Loucy (cell line): ENCODE results near the gene TENM4.
"Not testable (repeated sequence)": the region's sequence is repeated elsewhere in the genome, so short reads cannot be mapped to it uniquely, and the experiment has no call there.

ENCODE experiments used
- H2AFZ ChIP-seq: fragments of 200-600 bp; sonication (generic); 2 replicates; pipeline ENCODE4 v1.6.0; 2016; ENCODE audit warnings: antibody characterized with exemption, mild to moderate bottlenecking, low read length, moderate library complexity
- H3F3A ChIP-seq: fragments of 200-600 bp; 2 replicates; pipeline ENCODE4 v1.6.0; 2016; ENCODE audit warnings: antibody characterized with exemption, low read depth, mild to moderate bottlenecking
- H3K27me3 ChIP-seq: fragments of 200-600 bp; sonication (generic); 2 replicates; pipeline ENCODE4 v1.6.1; 2014; ENCODE audit warnings: low read length, mild to moderate bottlenecking; ENCODE audit not compliant: insufficient read depth, poor library complexity, severe bottlenecking
- H3K36me3 ChIP-seq: fragments of 200-600 bp; sonication (generic); 2 replicates; pipeline ENCODE4 v1.6.1; 2016; ENCODE audit warnings: low read length; ENCODE audit not compliant: insufficient read depth
- H3K4me1 ChIP-seq: fragments of 200-600 bp; sonication (generic); 2 replicates; pipeline ENCODE4 v1.5.1; 2014; ENCODE audit warnings: low read length, mild to moderate bottlenecking; ENCODE audit not compliant: insufficient read depth, poor library complexity, severe bottlenecking
- H3K4me2 ChIP-seq: fragments of 200-600 bp; sonication (generic); 2 replicates; pipeline ENCODE4 v1.6.0; 2014; ENCODE audit warnings: antibody characterized with exemption, low read length, low read depth, mild to moderate bottlenecking; ENCODE audit not compliant: poor library complexity, severe bottlenecking
- H3K4me3 ChIP-seq: fragments of 200-600 bp; sonication (generic); 2 replicates; pipeline ENCODE4 v1.5.1; 2014; ENCODE audit warnings: low read length, mild to moderate bottlenecking, mixed read lengths; ENCODE audit not compliant: poor library complexity, severe bottlenecking
- H3K79me2 ChIP-seq: fragments of 200-600 bp; sonication (generic); 2 replicates; pipeline ENCODE4 v1.6.1; 2014; ENCODE audit warnings: low read length; ENCODE audit not compliant: insufficient read depth
- H3K9ac ChIP-seq: fragments of 200-600 bp; sonication (generic); 2 replicates; pipeline ENCODE4 v1.6.0; 2014; ENCODE audit warnings: mild to moderate bottlenecking, low read depth, low read length, moderate library complexity; ENCODE audit not compliant: poor library complexity, severe bottlenecking
- H3K9me2 ChIP-seq: fragments of 200-600 bp; sonication (generic); replicated peaks from 2 replicates; pipeline ENCODE4 v1.6.1; 2016; ENCODE audit warnings: low read depth, low read length, mixed read lengths
- H3K9me3 ChIP-seq: fragments of 200-600 bp; sonication (generic); 2 replicates; pipeline ENCODE4 v1.6.1; 2014; ENCODE audit warnings: mild to moderate bottlenecking, antibody characterized with exemption, low read length, low read depth; ENCODE audit not compliant: insufficient read depth
- H4K20me1 ChIP-seq: fragments of 200-600 bp; sonication (generic); 2 replicates; pipeline ENCODE4 v1.6.0; 2014; ENCODE audit warnings: antibody characterized with exemption, low read length, mild to moderate bottlenecking; ENCODE audit not compliant: insufficient read depth, poor library complexity, severe bottlenecking
- EZH2phosphoT487 ChIP-seq: fragments of 200-600 bp; IDR thresholded peaks from 2 replicates; pipeline ENCODE4 v1.6.1; 2018; ENCODE audit warnings: antibody characterized with exemption, mild to moderate bottlenecking, moderate library complexity, borderline replicate concordance
- TF ChIP-seq, protein P1 (sequence below): fragments of 200-600 bp; sonication (generic); conservative IDR thresholded peaks from 2 replicates; pipeline ENCODE4 v1.5.1; 2014; ENCODE audit warnings: mild to moderate bottlenecking, antibody characterized with exemption, low read length

The TENM4 gene

DNA sequence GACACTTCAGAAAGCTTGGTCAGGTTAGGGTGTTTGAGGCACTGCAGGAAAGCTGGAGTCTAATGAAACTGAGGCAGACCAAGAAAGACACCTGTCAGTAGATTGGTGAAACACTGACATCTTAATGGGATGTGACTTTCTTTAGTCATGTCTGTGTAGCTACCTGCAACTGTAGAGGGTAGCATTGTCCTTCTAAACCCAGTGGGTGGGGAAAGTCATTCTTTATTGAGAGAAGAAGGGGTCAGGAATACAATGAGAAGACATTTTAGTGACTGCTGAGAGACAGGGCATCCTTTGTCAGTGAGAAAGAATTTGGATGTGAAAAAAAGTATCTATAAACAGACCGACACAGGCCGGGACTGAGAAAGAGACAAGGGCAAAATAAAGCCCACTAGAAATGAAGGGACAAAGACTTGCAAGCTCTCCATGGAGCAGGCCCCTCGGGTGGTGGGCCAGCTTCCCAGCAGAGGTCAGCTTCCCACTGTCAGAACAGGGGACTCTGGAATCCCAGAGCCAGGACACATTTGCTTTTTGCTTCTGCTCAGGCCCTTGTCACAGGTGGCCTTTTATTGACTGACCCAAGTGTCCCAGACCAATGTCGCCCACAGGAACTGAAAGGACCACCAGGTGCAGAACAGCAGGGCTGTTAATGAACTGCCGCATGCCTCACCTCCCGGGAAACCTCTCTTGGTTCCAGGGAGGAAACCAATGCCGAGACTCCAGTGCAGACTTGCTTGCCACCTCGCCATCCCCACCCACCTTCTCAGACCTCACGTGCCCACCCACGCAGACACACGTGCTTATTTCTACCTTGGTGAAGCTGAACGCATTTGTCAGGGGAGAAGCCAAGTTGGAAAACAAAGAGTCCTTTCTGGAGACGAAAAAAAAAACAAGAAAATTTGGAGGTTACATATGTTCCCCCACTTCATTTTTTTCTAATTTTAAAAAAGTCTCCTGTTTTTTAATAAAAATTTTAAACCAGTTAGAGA lies 212.8 kb downstream of the TENM4 start:
- Histone ChIP-seq H3K4me3 (no peak overlapping the region), H3K9me2 (no peaks in the 10 kb centered on the region), H3K4me2 (no peak overlapping the region), H3K79me2 (no peaks in the 10 kb centered on the region), H3K4me1 (no peaks in the 10 kb centered on the region), H3K9ac (no peak overlapping the region), H3K27me3 (no peaks in the 10 kb centered on the region), H4K20me1 (no peaks in the 10 kb centered on the region), H3K9me3 (no peaks in the 10 kb centered on the region), H2AFZ (no peak overlapping the region), H3K36me3 (no peaks in the 10 kb centered on the region), H3F3A (no peaks in the 10 kb centered on the region)
- TF ChIP-seq, protein P1, sequence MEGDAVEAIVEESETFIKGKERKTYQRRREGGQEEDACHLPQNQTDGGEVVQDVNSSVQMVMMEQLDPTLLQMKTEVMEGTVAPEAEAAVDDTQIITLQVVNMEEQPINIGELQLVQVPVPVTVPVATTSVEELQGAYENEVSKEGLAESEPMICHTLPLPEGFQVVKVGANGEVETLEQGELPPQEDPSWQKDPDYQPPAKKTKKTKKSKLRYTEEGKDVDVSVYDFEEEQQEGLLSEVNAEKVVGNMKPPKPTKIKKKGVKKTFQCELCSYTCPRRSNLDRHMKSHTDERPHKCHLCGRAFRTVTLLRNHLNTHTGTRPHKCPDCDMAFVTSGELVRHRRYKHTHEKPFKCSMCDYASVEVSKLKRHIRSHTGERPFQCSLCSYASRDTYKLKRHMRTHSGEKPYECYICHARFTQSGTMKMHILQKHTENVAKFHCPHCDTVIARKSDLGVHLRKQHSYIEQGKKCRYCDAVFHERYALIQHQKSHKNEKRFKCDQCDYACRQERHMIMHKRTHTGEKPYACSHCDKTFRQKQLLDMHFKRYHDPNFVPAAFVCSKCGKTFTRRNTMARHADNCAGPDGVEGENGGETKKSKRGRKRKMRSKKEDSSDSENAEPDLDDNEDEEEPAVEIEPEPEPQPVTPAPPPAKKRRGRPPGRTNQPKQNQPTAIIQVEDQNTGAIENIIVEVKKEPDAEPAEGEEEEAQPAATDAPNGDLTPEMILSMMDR, result no peak
- no peak for TF ChIP-seq EZH2phosphoT487

DNA sequence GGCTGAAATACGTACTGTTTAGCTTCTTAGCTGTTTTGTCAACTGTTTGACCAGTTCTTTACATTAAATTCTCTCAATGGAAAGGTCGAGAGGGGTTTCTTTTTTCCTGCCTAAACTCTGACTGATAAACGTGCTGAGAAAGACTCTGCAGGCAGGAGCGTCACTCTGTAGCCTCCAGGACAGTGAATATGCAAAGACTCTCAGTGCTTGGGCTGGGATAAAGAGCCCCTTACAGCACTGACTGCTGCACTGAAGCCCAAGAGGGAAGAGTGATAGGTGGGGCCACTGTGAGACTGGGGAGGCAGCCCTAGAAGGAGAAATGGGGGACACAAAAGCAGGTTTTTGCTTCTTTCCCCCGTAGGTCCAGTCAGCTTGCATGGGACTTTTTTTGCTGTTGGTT lies 213.5 kb downstream of the TENM4 start:
- H4K20me1 ChIP-seq, result no peaks in the 10 kb centered on the region
- no peaks in the 10 kb centered on the region for H3K36me3 ChIP-seq
- H3F3A ChIP-seq, result no peaks in the 10 kb centered on the region
- H3K79me2 ChIP-seq, result no peaks in the 10 kb centered on the region
- H3K9ac ChIP-seq, result no peak overlapping the region
- TF ChIP-seq EZH2phosphoT487, result no peak
- TF ChIP-seq, protein P1, result no peak
- H3K4me1 ChIP-seq, result no peaks in the 10 kb centered on the region
- no peaks in the 10 kb centered on the region for H3K9me3 ChIP-seq
- no peak overlapping the region for H3K4me2 ChIP-seq
- H2AFZ ChIP-seq, result no peak overlapping the region
- H3K4me3 ChIP-seq, result no peak overlapping the region
- no peaks in the 10 kb centered on the region for H3K9me2 ChIP-seq
- no peaks in the 10 kb centered on the region for H3K27me3 ChIP-seq

DNA sequence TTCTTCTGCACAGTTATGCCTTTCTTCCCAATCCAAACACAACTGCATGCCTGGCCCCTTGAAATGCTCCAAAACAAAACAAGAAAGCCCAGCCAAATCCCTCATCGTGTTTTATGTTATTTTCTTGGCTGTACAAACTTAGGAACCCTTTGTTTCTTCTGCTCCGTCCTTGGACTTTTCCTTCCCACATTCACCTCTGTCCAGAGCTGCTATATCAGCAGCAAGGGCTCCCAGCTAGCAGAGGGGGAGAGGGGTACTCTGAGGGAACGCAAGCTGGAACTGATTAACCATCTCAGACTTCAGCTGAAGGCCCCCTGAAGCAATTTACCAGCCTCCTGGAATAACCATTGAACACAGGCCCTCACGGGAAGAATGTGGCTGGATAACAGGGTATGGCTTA lies 214.7 kb downstream of the TENM4 start:
- no peaks in the 10 kb centered on the region for H3K79me2 ChIP-seq
- no peaks in the 10 kb centered on the region for H3K27me3 ChIP-seq
- no peaks in the 10 kb centered on the region for H3K9me2 ChIP-seq
- no peaks in the 10 kb centered on the region; the same call in 1 of the 2 replicates for H3K9me3 ChIP-seq
- no peak overlapping the region for H3K4me2 ChIP-seq
- H3F3A ChIP-seq, result no peaks in the 10 kb centered on the region
- H3K36me3 ChIP-seq, result no peaks in the 10 kb centered on the region
- no peaks in the 10 kb centered on the region for H4K20me1 ChIP-seq
- no peak for TF ChIP-seq EZH2phosphoT487
- no peak overlapping the region for H2AFZ ChIP-seq
- no peak overlapping the region for H3K9ac ChIP-seq
- no peak overlapping the region for H3K4me3 ChIP-seq
- H3K4me1 ChIP-seq, result no peaks in the 10 kb centered on the region

DNA sequence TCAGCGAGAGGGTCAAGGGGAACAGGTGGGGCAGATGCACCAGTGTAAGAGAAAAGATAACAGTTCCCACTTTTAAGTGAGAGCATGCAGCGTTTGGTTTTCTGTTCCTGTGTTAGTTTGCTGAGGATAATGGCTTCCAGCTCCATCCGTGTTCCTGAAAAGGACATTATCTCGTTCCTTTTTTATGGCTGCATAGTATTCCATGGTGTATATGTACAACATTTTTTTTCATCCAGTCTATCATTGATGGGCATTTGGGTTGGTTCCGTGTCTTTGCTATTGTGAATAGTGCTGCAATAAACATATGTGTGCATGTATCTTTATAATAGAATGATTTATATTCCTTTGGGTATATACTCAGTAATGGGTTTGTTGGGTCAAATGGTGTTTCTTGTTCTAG lies 218.7 kb downstream of the TENM4 start:
- not testable (repeated sequence) for H3K36me3 ChIP-seq, H3K79me2 ChIP-seq, H3K4me3 ChIP-seq, H3F3A ChIP-seq, H3K9ac ChIP-seq, H3K9me3 ChIP-seq, H3K4me2 ChIP-seq, H3K4me1 ChIP-seq, H3K27me3 ChIP-seq, H2AFZ ChIP-seq, H3K9me2 ChIP-seq, H4K20me1 ChIP-seq
